Liver (tissue), 9 donors: ENCODE measurements around the gene LOXHD1. TPM values are rescaled to one million over a fixed set of nuclear protein-coding genes. Genes with fewer than 3 reads are reported as not detected.

Source experiments
- DNase-seq: peaks from one replicate; pipeline ENCODE4 v3.0.0-alpha.2; 2017; ENCODE audit warnings: low spot score
- H3K27ac ChIP-seq, 2 donors: one replicate each; pipeline ENCODE4 v1.7.0; 2013; ENCODE audit warnings: inconsistent platforms in 2 of 2, low read length in 2 of 2, control low read depth in 1 of 2, low read depth in 1 of 2, mild to moderate bottlenecking in 1 of 2
- H3K27me3 ChIP-seq, 4 donors: one replicate each; pipeline versions ENCODE4 v1.6.1 to v1.7.0; 2013; ENCODE audit warnings: low read length in 3 of 4, inconsistent platforms in 1 of 4, mild to moderate bottlenecking in 1 of 4, moderate library complexity in 1 of 4; ENCODE audit not compliant: control insufficient read depth in 4 of 4, insufficient read depth in 4 of 4
- H3K36me3 ChIP-seq, 4 donors: one replicate each; pipeline versions ENCODE4 v1.6.1 to v1.7.0; 2013; ENCODE audit warnings: low read length in 3 of 4, mild to moderate bottlenecking in 3 of 4, low read depth in 1 of 4, moderate library complexity in 1 of 4; ENCODE audit not compliant: control insufficient read depth in 4 of 4, insufficient read depth in 3 of 4
- H3K4me1 ChIP-seq, 4 donors: one replicate each; pipeline versions ENCODE4 v1.6.1 to v1.7.0; 2013; ENCODE audit warnings: low read length in 3 of 4, mild to moderate bottlenecking in 3 of 4, moderate library complexity in 1 of 4; ENCODE audit not compliant: control insufficient read depth in 4 of 4, insufficient read depth in 4 of 4
- H3K4me3 ChIP-seq, 3 donors: one replicate each; pipeline versions ENCODE4 v1.6.1 to v1.7.0; 2013; ENCODE audit warnings: low read length in 3 of 3, control low read depth in 1 of 3, low read depth in 1 of 3, mild to moderate bottlenecking in 1 of 3
- H3K9ac ChIP-seq, 2 donors: one replicate each; pipeline ENCODE4 v1.7.0; 2013; ENCODE audit warnings: low read length in 2 of 2, mild to moderate bottlenecking in 2 of 2, moderate library complexity in 2 of 2, control low read depth in 1 of 2, low read depth in 1 of 2
- H3K9me3 ChIP-seq, 4 donors: one replicate each; pipeline versions ENCODE4 v1.6.1 to v1.7.0; 2013; ENCODE audit warnings: low read length in 3 of 4; ENCODE audit not compliant: control insufficient read depth in 4 of 4
- CTCF ChIP-seq: fragments of 150-350 bp; IDR thresholded peaks from 2 replicates; pipeline ENCODE4 v1.5.1; 2017; ENCODE audit warnings: improper control_type of control experiment, low read depth, low read length; ENCODE audit not compliant: missing input control
- EGR1 ChIP-seq, 2 donors: IDR thresholded peaks; 2 replicates each; pipeline ENCODE4 v1.6.1; 2016 to 2018; ENCODE audit warnings: antibody characterized with exemption in 2 of 2, low read depth in 2 of 2
- FOXA1 ChIP-seq: IDR thresholded peaks from 2 replicates; pipeline ENCODE4 v1.6.1; 2016; ENCODE audit warnings: antibody characterized with exemption
- FOXA2 ChIP-seq: IDR thresholded peaks from 2 replicates; pipeline ENCODE4 v1.6.1; 2016; ENCODE audit warnings: antibody characterized with exemption
- GABPA ChIP-seq, 2 donors: IDR thresholded peaks in 1 of 2; conservative IDR thresholded peaks in 1 of 2; 2 replicates each; pipeline ENCODE4 v1.6.1; 2016; ENCODE audit warnings: antibody characterized with exemption in 2 of 2, mild to moderate bottlenecking in 1 of 2, moderate library complexity in 1 of 2
- HNF4A ChIP-seq, 2 donors: conservative IDR thresholded peaks; 2 replicates each; pipeline ENCODE4 v1.6.1; 2016; ENCODE audit warnings: antibody characterized with exemption in 2 of 2, mild to moderate bottlenecking in 2 of 2
- HNF4G ChIP-seq: IDR thresholded peaks from 2 replicates; pipeline ENCODE4 v1.6.1; 2016; ENCODE audit warnings: antibody characterized with exemption
- JUND ChIP-seq, 2 donors: IDR thresholded peaks; 2 replicates each; pipeline ENCODE4 v1.6.1; 2016; ENCODE audit warnings: antibody characterized with exemption in 2 of 2
- NR2F2 ChIP-seq: IDR thresholded peaks from 2 replicates; pipeline ENCODE4 v1.6.1; 2016; ENCODE audit warnings: antibody characterized with exemption
- RAD21 ChIP-seq, 2 donors: IDR thresholded peaks; 2 replicates each; pipeline ENCODE4 v1.6.1; 2016; ENCODE audit warnings: antibody characterized with exemption in 2 of 2, mild to moderate bottlenecking in 2 of 2
- REST ChIP-seq: IDR thresholded peaks from 2 replicates; pipeline ENCODE4 v1.6.1; 2016; ENCODE audit warnings: antibody characterized with exemption, mild to moderate bottlenecking
- RXRA ChIP-seq, 2 donors: IDR thresholded peaks; 2 replicates each; pipeline ENCODE4 v1.6.1; 2017 to 2018; ENCODE audit warnings: antibody characterized with exemption in 2 of 2, mild to moderate bottlenecking in 1 of 2
- SP1 ChIP-seq: IDR thresholded peaks from 2 replicates; pipeline ENCODE4 v1.6.1; 2018; ENCODE audit warnings: antibody characterized with exemption, mild to moderate bottlenecking
- TAF1 ChIP-seq: conservative IDR thresholded peaks from 2 replicates; pipeline ENCODE4 v1.6.1; 2016; ENCODE audit warnings: antibody characterized with exemption, mild to moderate bottlenecking
- YY1 ChIP-seq: IDR thresholded peaks from 2 replicates; pipeline ENCODE4 v1.6.1; 2016; ENCODE audit warnings: antibody characterized with exemption, mild to moderate bottlenecking
- ZBTB33 ChIP-seq: IDR thresholded peaks from 2 replicates; pipeline ENCODE4 v1.6.1; 2016; ENCODE audit warnings: antibody characterized with exemption
- WGBS: extraction: QIAGEN DNeasy Blood & Tissue Kit; methylation state at CpG from one replicate; pipeline ENCODE4 v1.1.7; 2013; 5-methylcytosine and 5-hydroxymethylcytosine counted together
- polyA plus RNA-seq, 2 donors: library from polyadenylated mRNA; stranded (reverse) in 1 of 2; unstranded in 1 of 2; fragments of 200-250 nt in 1 of 2; fragments of >200 nt in 1 of 2; fragmentation: Nextera tagmentation in 1 of 2; extraction: Ambion mirVana in 1 of 2; gene quantifications; one replicate each; pipeline versions ENCODE4 v1.2.1 to v1.2.3, GENCODE V29; 2013 to 2015
- total RNA-seq, 2 donors: library from RNA; depleted of rRNA; stranded (reverse); fragments of >200 nt; gene quantifications; one replicate each; pipeline ENCODE4 v1.2.3, GENCODE V29; 2014
- TF ChIP-seq, protein P1 (sequence below): IDR thresholded peaks from 2 replicates; pipeline ENCODE4 v1.6.1; 2016; ENCODE audit warnings: antibody characterized with exemption
- TF ChIP-seq, protein P2 (sequence below): IDR thresholded peaks from 2 replicates; pipeline ENCODE4 v1.6.1; 2016; ENCODE audit warnings: antibody characterized with exemption
- donor health status: healthy.
- donor health status: healthy.
- donor health status: healthy.
- donor health status: healthy.
- donor health status: healthy.

Gene LOXHD1
- total and polyA plus RNA-seq, 4 donors: 0.09 to 0.25 TPM; not detected in 2

- Histone ChIP-seq H3K4me3 (no peak overlapping the region), H3K9me3 (peaks cover 0 to 3% (median 0%) of the 10 kb centered on the region in 4 donors), H3K36me3 (no peaks in the 10 kb centered on the region), H3K4me1 (no peaks in the 10 kb centered on the region), H3K27ac (no peak overlapping the region), H3K27me3 (no peaks in the 10 kb centered on the region), H3K9ac (no peak overlapping the region)
- TF ChIP-seq CTCF (no peak), JUND (IDR thresholded peaks at IDR 0.05) (no peak), EGR1 (IDR thresholded peaks at IDR 0.05; ENCODE audit: low read depth in 2 of 2) (no peak), SP1 (no peak), FOXA2 (no peak), RAD21 (IDR thresholded peaks at IDR 0.05) (no peak), RXRA (IDR thresholded peaks at IDR 0.05) (no peak), NR2F2 (no peak), ZBTB33 (no peak), REST (no peak), HNF4G (no peak), FOXA1 (no peak), TAF1 (no peak), HNF4A (conservative IDR thresholded peaks at IDR 0.05) (no peak), YY1 (no peak), GABPA (IDR thresholded peaks at IDR 0.05 in 1 of 2, conservative IDR thresholded peaks at IDR 0.05 in 1 of 2) (no peak)
- TF ChIP-seq, protein P1, sequence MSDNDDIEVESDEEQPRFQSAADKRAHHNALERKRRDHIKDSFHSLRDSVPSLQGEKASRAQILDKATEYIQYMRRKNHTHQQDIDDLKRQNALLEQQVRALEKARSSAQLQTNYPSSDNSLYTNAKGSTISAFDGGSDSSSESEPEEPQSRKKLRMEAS: no peak
- TF ChIP-seq, protein P2, sequence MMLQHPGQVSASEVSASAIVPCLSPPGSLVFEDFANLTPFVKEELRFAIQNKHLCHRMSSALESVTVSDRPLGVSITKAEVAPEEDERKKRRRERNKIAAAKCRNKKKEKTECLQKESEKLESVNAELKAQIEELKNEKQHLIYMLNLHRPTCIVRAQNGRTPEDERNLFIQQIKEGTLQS: no peak
- no peak for DNase-seq
- 10% methylated on average over 1 of the region's 1 CpG for WGBS
These were observed 109.5 kb downstream of the LOXHD1 start for GRCh38 chr18:46547520-46547919.
